Fibroblast of lung (primary cell): ENCODE data around the gene SIK3.

Experiments used
- CTCF ChIP-seq, 2 donors: IDR thresholded peaks in 1 of 2; conservative IDR thresholded peaks in 1 of 2; 1 replicate in 1 of 2; 2 replicates in 1 of 2; pipeline ENCODE4 v1.5.1; 2011 to 2012; ENCODE audit warnings: low read length in 2 of 2, control low read depth in 1 of 2, inconsistent platforms in 1 of 2, low read depth in 1 of 2, mild to moderate bottlenecking in 1 of 2
- EZH2 ChIP-seq: IDR thresholded peaks from 2 replicates; pipeline ENCODE4 v1.5.1; 2012; ENCODE audit warnings: low read length, control low read depth, mild to moderate bottlenecking; ENCODE audit errors: missing control alignments

GRCh38 chr11:116827461-116827860 is 270.8 kb downstream of the SIK3 start:
- no peak for TF ChIP-seq CTCF (conservative IDR thresholded peaks at IDR 0.05 in 1 of 2, IDR thresholded peaks at IDR 0.05 in 1 of 2; ENCODE audit: low read depth in 1 of 2, low read length in 2 of 2)
- no peak for TF ChIP-seq EZH2
